Heart left ventricle (tissue), 16 donors: Measurements from ENCODE around the gene KCNE4. TPM values are rescaled to one million over a fixed set of nuclear protein-coding genes. Genes with fewer than 3 reads are reported as not detected.

Experiments
- ATAC-seq, 4 donors: fragments of 200-7000 bp; cut with Tn5 transposase; one replicate each; pipeline ENCODE4 v1.9.1; 2020 to 2022; ENCODE audit warnings: moderate library complexity in 4 of 4, mild to moderate bottlenecking in 3 of 4, moderate number of reproducible peaks in 1 of 4
- DNase-seq, 5 donors: peaks; one replicate each; pipeline ENCODE4 v3.0.0-alpha.2; 2020
- H3K27ac ChIP-seq, 12 donors: fragments of 200-600 bp; sonication (generic) in 4 of 12; one replicate each; pipeline versions ENCODE4 v1.5.0 to v1.8.0; 2016 to 2022; ENCODE audit warnings: mild to moderate bottlenecking in 2 of 12
- H3K27me3 ChIP-seq, 9 donors: fragments of 200-600 bp; sonication (generic) in 2 of 9; one replicate each; pipeline versions ENCODE4 v1.5.1 to v1.8.0; 2016 to 2022; ENCODE audit warnings: mild to moderate bottlenecking in 3 of 9
- H3K36me3 ChIP-seq, 9 donors: fragments of 200-600 bp; sonication (generic) in 2 of 9; one replicate each; pipeline versions ENCODE4 v1.5.0 to v1.8.0; 2018 to 2022; ENCODE audit warnings: mild to moderate bottlenecking in 2 of 9
- H3K4me1 ChIP-seq, 12 donors: fragments of 200-600 bp; sonication (generic) in 4 of 12; one replicate each; pipeline versions ENCODE4 v1.5.0 to v1.8.0; 2016 to 2022; ENCODE audit warnings: mild to moderate bottlenecking in 3 of 12
- H3K4me3 ChIP-seq, 12 donors: fragments of 200-600 bp; sonication (generic) in 4 of 12; one replicate each; pipeline versions ENCODE4 v1.5.0 to v1.8.0; 2017 to 2022; ENCODE audit warnings: mild to moderate bottlenecking in 9 of 12, moderate library complexity in 4 of 12
- H3K9me3 ChIP-seq, 12 donors: fragments of 200-600 bp; sonication (generic) in 4 of 12; one replicate each; pipeline versions ENCODE4 v1.5.0 to v1.8.0; 2016 to 2022; ENCODE audit warnings: mild to moderate bottlenecking in 1 of 12
- CTCF ChIP-seq, 12 donors: fragments of 200-600 bp; sonication (generic) in 4 of 12; IDR thresholded peaks; one replicate each; pipeline versions ENCODE4 v1.5.0 to v1.8.0; 2018 to 2022; ENCODE audit warnings: antibody characterized with exemption in 12 of 12, mild to moderate bottlenecking in 5 of 12
- POLR2A ChIP-seq, 2 donors: fragments of 450-650 bp; IDR thresholded peaks; one replicate each; pipeline ENCODE4 v1.6.1; 2017; ENCODE audit warnings: antibody characterized with exemption in 2 of 2, mild to moderate bottlenecking in 2 of 2, moderate library complexity in 2 of 2
- WGBS, 4 donors: extraction: QIAGEN DNeasy Blood & Tissue Kit in 2 of 4; methylation state at CpG; one replicate each; pipeline versions ENCODE4 v1.1.5 to v1.1.7; 2013 to 2018; 5-methylcytosine and 5-hydroxymethylcytosine counted together
- intact Hi-C, 10 donors: fragments of 100-400 bp; cut with DNase I; formaldehyde crosslinking; loops; one replicate each; pipeline versions ENCODE4 v1.11.1 to v1.14.2; 2022
- long read RNA-seq, 3 donors: library from polyadenylated mRNA; unstranded; transcript quantifications; one replicate each; pipeline ENCODE4 v2.0.0, GENCODE V29; 2020 to 2021
- polyA plus RNA-seq, 2 donors: library from polyadenylated mRNA; stranded (reverse); fragments of 200-250 nt; gene quantifications; one replicate each; pipeline ENCODE4 v1.2.3, GENCODE V29; 2013
- total RNA-seq, 9 donors: library from RNA; depleted of rRNA in 2 of 9; stranded (reverse); fragments of >200 nt in 2 of 9; fragmentation: NEBNext Ultra II Directional in 3 of 9; extraction: Animal tissue kit (Norgen Biotek cat#: 25700) in 3 of 9; gene quantifications; one replicate each; pipeline versions ENCODE4 v1.1.0 to v1.2.4, GENCODE V29; 2016 to 2023
- donor health status: ischemic (EF 13 %, LVEDD 7.1; RV severe dilation, severe dysfunction).
- donor health status: healthy with polysubstance abuse.
- donor health status: DM: no; HTN: yes; CAD: no.
- donor health status: DM: no; HTN: no; CAD: no.
- donor health status: ischemic (EF 25% LVEDD 6.9; RV normal size, moderate dysfunction).
- donor health status: ischemic (EF 25% LVEDD 5.7; RV mildly dilated, moderate dysfunction).
- donor health status: healthy.
- donor health status: DM: yes; HTN: yes; CAD: no.
- donor health status: ischemic (EF 35%, LVEDD 5.7; RV mildly dilated, moderate dysfunction).
- donor health status: nonischemic (EF 11% LVEDD 7.7; RV severe dilation, severe dysfunction).
- donor health status: DM: yes; HTN: yes; CAD: no.
- donor health status: PGD.
- donor health status: ischemic (EF 29% LVEDD 5.4; RV normal size, mild dysfunction).
- donor health status: nonischemic (EF 23%, LVEDD 6.1; RV moderate dilation, normal function).

Gene KCNE4
- total RNA-seq, result 1 to 10 TPM in 8 of 9 donors, under 1 TPM in 1; 0.69 to 3.7 (median 1.6) TPM
- polyA plus RNA-seq, result 1 to 10 TPM; 1.5 to 2.4 TPM
- long read RNA-seq, donor 1, partial matches to known transcripts, result 1 of 1 reads
- long read RNA-seq, donor 1, other reads (novel, unspliced or antisense), result 0 of 1 reads
- long read RNA-seq, donor 2, partial matches to known transcripts, result 0 of 1 reads
- long read RNA-seq, donor 2, other reads (novel, unspliced or antisense), result 0 of 1 reads
- long read RNA-seq, donor 3, partial matches to known transcripts, result 0 of 1 reads
- long read RNA-seq, donor 3, other reads (novel, unspliced or antisense), result 0 of 1 reads

GRCh38 chr2:223051693-223052289 lies at the start of gene KCNE4:
TSS of gene KCNE4 (plus strand) at chr2:223052190. CDS start at chr2:223052831, 641 bp downstream.
- ATAC-seq (peak in 2 of 4 donors; percentile 19 to 32), DNase-seq (peak in 2 of 5 donors; percentile 37 to 39)
- H3K4me1 ChIP-seq, result peaks cover 0 to 48% (median 18%) of the 10 kb centered on the region in 12 donors
- no peaks in the 10 kb centered on the region for H3K36me3 ChIP-seq
- TF ChIP-seq POLR2A (IDR thresholded peaks at IDR 0.05) (peak in 1 of 2 donors; percentile 51), CTCF (IDR thresholded peaks at IDR 0.05) (no peak)
- peak within 1 kb of the TSS; percentile 62 to 86 (median 75) for H3K27ac ChIP-seq
- intact Hi-C loops, result loop anchor here in 3 of 10 donors (5.0 kb wide), 2 partner anchors 51 to 59 kb away; no protein-coding TSS in a partner anchor
- no peaks in the 10 kb centered on the region for H3K27me3 ChIP-seq
- WGBS, 4 donors, result 51 to 61% (median 57%) methylated on average over 19 of the region's 19 CpGs
- peak within 1 kb of the TSS; percentile 5 to 66 (median 52) for H3K4me3 ChIP-seq
- no peaks in the 10 kb centered on the region for H3K9me3 ChIP-seq

GRCh38 chr2:223003191-223003590 lies 48.8 kb upstream of the KCNE4 start:
- no peaks in the 10 kb centered on the region for H3K27me3 ChIP-seq
- WGBS, 4 donors, result 80 to 87% (median 85%) methylated on average over 3 of the region's 3 CpGs
- no peaks in the 10 kb centered on the region for H3K9me3 ChIP-seq
- H3K4me3 ChIP-seq, result no peak overlapping the region
- TF ChIP-seq CTCF (IDR thresholded peaks at IDR 0.05) (no peak), POLR2A (IDR thresholded peaks at IDR 0.05) (no peak)
- no peaks in the 10 kb centered on the region for H3K36me3 ChIP-seq
- ATAC-seq (no peak), DNase-seq (no peak)
- no peaks in the 10 kb centered on the region for H3K4me1 ChIP-seq
- intact Hi-C loops, result no loop called here
- no peak overlapping the region for H3K27ac ChIP-seq

- no peak for ATAC-seq
- H3K27ac ChIP-seq, result no peak overlapping the region
- 86 to 100% (median 94%) methylated on average over 1 of the region's 1 CpG for WGBS, 4 donors
- H3K36me3 ChIP-seq, result no peaks in the 10 kb centered on the region
- no peak for DNase-seq
- H3K4me3 ChIP-seq, result no peak overlapping the region
- no peaks in the 10 kb centered on the region for H3K27me3 ChIP-seq
- intact Hi-C loops, result loop anchor here in 1 of 10 donors (5.0 kb wide), 1 partner anchor 37 kb away; no protein-coding TSS in a partner anchor
- no peak for TF ChIP-seq CTCF (IDR thresholded peaks at IDR 0.05)
- no peak for TF ChIP-seq POLR2A (IDR thresholded peaks at IDR 0.05)
- no peaks in the 10 kb centered on the region for H3K4me1 ChIP-seq
- no peaks in the 10 kb centered on the region for H3K9me3 ChIP-seq
These were observed 46.5 kb upstream of the KCNE4 start for GRCh38 chr2:223005496-223005895.

GRCh38 chr2:223007531-223007930 lies 44.5 kb upstream of the KCNE4 start:
- Histone ChIP-seq H3K27me3 (no peaks in the 10 kb centered on the region), H3K4me1 (no peaks in the 10 kb centered on the region), H3K36me3 (no peaks in the 10 kb centered on the region), H3K4me3 (no peak overlapping the region), H3K27ac (peak overlapping the region in 5 of 12 donors; percentile 6 to 56 (median 13)), H3K9me3 (no peaks in the 10 kb centered on the region)
- TF ChIP-seq POLR2A (IDR thresholded peaks at IDR 0.05) (no peak), CTCF (IDR thresholded peaks at IDR 0.05) (no peak)
- intact Hi-C loops, result loop anchor here in 1 of 10 donors (5.0 kb wide), 1 partner anchor 35 kb away; no protein-coding TSS in a partner anchor
- DNase-seq (no peak), ATAC-seq (peak in 1 of 4 donors; percentile 29)
- WGBS, 4 donors, result 60 to 70% (median 69%) methylated on average over 2 of the region's 2 CpGs
